Measurements from ENCODE around the gene PEF1.
A peak's percentile ranks its signal among the peaks of the same experiment; 100 is the strongest.

Gene PEF1

DNA sequence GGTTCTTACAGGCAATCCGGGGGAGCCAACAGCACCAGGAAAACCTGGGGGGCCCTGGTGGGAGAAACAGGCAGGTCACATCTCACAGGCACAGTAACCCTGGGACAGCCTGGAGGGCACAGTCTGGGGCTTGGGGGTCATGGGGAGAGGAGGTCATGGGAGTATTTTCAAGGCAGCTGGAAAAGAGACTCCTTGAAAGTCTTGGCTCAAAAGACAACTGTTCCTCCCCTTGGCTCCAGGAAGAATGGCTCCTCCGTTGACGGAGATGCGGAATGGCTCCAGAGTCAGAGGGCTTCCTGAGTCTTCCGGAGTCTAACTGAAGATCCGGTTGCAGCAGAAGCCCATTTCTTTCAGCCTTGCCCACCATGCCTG is 25.9 kb upstream of the PEF1 start:
- no peak for DNase-seq

DNA sequence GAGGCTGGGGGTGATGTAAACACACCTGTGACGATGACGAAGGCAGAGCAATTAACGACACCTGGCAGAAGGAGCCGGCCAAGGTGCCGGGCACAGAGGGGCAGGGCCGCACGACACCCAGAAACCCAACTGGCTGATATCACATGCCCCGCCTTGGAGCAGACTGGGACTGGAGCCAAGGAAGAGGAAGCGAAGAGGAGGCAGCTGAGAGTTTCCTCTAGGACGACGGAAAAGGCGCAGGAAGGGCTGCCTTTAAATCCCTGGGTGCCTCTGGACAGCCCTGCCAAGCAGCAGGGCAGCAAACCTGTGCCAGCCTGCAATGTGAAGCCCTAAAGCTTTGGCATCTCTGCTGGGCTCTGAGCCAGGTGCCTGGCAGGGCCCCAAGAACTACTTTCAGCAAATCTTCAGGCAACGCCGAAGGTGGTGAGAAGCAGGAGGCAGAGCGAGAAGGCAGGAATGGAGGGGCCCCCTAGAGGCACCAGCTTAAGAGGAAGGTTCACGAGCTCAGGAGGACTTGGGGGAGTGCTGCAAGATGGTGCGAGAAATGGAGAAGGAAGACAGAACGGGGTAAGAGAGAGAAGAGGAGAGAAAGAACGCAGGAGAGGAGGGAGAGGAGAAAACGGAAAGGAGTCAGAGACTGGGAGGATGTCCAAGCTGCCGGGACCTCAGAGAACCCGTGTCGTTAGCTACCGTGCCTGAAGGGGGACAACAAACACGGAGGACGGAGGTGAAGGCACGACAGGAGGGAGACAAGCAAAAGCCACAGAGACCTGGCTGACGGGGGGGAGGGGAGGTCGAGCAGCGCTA is 25.3 kb upstream of the PEF1 start:
- peak; percentile 97 for DNase-seq

DNA sequence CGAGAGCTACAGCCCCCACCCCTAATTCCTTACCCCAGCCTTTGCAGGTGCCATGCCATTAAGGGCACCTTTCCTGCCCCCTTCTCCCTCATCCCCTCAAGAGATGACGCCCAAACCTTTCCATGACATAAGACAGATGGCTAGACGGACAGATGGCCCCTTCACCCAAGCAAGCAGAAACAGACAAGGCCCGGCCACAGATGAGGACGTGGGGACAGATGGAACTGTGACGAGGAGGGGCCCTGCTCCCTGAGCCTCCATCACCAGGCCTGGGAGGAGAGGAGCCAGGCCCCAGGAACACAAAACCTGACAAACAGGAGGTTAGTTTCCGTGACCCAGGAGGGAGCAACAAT is 24.7 kb upstream of the PEF1 start:
- DNase-seq: no peak

DNA sequence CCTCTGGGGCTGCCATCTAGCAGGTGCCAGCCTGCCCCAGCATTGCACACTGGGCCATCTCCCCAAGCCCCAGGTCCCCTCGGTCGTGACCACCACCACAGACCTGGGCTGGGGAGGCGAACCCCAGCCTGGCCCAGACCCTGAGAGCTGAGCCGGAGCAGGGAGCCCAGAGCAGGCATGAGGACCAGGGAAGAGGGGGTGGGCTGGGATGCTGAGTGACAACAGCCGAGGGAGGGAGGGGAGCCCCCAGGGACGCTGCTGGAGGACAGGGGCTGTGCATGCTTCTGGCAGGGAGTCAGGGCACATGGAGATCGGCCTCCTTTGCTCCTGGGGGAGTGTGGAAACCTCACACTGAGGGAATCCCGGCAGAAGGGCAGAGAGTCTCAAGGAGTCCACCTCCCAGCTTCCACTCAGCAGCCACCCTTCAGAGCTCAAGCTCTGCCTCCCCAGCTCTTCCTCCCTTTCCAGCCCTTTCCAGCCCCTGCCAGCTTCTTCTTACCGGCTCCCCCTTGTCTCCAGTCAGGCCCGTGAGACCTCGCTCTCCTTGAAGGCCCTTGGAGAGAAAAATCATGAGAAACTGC is 23.7 kb upstream of the PEF1 start:
- DNase-seq: no peak

DNA sequence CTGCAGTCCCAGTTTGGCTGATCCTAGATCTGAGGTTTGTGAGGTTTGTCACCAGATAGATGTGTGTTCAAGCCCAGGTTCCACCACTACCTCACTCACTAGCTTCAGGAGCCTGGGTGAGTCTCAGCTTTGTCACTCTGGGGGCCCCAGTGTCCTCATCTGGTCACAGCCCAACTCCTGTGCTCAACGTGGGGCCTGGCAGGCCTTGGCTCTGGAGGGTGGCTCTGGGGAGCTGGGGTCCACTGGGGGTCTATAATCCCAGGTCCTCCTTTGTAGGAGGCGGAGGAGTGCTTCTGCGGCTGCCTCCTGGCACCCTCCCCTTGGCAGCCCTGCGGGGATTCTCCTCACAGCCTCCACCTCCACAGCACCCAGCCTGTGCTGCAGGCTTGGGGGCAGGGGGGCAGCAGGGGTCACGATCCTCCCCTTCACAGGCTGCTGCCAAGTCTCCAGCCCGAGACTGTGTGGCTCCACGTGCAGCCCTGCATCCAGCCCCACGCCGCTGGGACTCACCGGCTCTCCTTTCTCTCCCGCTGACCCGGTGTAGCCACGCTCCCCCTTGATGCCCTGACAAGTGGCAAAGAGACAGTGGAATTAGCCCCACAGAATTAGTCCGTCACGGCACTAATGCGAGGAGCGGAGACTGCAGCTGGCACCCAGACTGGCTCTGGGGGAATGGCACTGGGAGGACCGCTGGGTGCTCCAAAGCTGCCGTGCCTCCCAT is 22.5 kb upstream of the PEF1 start:
- DNase-seq: no peak

DNA sequence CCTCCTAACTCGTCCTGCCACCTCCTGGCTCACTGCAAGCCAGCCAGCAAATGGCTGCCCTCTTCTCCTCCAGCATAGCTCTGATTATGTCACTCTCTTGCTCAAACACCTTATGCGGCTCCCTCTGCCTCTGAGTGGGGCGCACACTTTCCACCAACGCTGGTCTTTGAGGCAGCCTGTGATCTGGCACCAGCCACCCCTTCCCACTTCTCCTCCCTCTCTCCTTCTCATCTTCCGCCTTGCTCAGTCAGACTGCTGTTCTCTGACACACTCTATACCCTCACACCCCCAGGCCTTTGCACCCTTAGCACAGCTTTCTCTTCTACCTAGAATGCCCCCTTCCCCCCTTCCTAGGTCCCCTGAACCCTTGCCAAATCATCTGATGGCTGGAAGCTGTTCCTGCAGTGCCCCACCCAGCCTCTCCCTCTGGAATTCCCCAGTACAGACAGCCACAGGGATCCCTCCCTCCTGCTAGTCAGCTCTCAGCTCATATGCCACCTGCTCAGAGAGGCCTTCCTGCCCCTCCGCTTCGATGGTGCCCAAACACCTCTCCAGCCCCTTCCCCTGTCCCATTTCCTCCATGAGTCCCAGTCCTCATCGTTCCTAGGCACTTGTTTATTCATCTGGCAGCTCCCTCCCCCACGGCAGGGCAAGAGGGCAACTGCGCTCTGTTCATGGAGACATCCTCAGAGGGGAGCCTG is 21.7 kb upstream of the PEF1 start:
- no peak for DNase-seq

DNA sequence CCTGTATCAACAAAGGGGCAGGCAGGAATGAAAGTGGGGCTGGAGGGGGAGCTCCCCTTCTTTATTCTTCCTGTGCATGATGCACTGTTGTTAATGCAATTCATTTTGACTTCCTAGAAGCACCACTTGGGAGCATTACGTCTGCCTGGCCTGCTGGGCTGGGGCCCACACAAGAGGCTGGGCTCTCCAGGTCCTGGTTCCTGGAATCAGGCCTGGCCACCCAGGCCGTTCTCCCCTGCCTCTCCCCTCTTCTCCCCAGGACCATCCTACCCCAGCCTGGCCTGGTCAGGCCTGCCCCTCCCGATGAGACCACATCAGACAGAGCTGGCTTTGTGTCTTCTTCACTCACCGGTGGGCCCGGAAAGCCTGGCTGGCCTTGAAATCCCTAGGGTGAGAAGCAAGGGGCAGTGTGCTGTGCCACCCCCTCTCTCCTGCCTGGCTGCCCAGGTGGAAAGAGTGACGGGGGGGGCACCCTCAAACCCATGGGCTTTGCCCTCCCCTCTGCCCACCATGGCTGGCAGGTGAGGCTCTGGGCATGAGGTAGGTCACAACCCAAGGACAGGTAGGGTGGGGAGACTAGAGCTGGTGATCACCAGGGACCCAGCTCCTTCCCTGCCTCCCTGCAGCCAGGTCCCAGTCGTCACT is 20.7 kb upstream of the PEF1 start:
- DNase-seq: no peak

DNA sequence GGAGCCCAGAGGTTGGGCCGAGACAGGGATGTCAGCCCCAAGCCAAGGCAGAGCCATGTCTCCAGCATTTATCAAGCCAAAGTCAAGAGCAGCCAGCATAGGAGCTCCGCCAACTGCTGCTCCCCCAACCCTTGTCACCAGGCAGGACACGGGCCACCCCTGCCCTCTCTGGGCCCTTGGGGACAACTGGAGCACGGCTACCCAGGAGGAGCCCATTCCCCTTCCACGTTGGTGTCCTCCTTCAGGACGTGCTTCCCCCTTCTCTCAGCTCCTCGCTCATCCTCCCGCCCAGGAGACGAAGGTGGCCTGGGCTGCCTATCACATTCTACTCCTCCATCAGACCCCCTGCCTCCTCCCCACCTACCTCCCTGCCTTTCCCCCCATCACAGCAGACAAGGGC is 19.9 kb upstream of the PEF1 start:
- DNase-seq: no peak

DNA sequence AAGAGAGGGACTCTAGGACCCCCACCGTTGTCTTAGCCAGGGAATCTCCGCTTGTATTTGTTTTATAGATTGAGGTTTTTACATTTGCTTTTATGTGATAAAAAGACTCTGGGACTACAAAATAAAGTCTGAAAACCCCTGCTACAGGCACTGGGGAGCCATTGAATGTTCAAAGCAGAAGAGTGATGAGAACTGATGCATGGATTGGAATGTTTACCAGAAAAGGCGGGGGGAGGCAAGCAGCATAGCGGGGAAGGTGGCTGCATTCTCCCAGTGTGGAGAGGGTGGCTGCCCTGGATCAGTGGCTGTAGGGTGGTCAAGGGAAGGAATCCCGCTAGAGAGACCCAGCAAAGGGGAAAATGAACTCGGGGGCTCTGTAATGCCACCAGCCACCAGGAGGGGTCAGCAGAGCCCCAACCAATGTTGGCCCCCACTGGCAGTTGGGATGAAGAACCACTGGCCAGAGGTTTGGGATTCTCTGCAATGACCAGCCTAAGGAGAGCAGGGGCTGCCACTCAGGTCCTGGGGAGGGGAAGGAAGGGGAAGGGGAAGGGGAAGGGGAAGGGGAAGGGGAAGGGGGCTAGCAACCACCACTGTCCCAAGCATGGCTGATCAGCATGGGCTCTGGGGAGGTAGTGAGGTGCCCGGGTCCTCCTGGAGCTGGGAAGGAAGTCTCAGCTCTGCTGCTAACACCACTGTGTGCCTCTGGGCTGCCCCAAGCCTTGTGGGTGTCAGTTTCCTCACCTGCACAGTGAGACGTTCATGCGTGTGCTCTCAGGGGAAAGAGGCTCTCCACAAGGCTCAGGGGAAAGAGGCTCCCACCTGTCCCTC is 19.2 kb upstream of the PEF1 start:
- peak; percentile 50 for DNase-seq

DNA sequence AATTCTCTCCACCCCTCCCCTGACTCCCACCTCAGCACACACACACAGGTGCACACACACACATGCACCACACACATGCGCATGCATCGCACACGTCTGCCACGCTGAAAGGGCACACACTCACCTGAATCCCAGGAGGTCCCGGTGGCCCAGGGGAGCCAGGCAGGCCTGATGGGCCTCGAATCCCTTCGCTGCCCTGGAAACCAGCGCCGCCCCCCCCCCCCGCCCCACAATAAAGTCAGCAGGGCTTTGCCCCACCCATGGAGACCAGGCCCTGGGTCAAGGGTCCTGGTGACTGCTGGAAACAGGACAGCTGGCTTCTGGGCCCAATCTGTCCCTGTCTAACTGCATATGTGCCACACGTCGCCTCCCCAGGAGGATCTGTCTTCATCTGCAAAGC is 17.8 kb upstream of the PEF1 start:
- no peak for DNase-seq

DNA sequence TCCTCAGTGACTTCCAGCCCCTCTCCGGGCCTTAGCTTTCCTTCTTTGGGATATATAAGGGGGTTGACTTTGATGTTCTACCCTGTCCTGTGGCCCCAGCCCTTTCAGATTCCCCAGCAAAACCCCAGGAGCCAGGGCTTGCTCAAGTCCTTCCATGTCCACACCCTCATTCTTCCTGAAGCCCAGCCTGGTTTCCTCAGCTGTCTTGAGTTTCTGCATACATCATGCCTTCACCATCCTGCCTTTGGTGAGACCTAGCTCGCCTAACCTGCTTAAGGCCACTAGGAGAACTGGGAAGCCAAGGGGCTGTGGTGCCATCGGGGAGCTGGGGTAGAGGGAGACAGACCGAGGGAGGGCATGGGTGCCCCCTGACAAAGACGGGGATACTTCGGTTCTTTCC is 17.2 kb upstream of the PEF1 start:
- DNase-seq: no peak

DNA sequence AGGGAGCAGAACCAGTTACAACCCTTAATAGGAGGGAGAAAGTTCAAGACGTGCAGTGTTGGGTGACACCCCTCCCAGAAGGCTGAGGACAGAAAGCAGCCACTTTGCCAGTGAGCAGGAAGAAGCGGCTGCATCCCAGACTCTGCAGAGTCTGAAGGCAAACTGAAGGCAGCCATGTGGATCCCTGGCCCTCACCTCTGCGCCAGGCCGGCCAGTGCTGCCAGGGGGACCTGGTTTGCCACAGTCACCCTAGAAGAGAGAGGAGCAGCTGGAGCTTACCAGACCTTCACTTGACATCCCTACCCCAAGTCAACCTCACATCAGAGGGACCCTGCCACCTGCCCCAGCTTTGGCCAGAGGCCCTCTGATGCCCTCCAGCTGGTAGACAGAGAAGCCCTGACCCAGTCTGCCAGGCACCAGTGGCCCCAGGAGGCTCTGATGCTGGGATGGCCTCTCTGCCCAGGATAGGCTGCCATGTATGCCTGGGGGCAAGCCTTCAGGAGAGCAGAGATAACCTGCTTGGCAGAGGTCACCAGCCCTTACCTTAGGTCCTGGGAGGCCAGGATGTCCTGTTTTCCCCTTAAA is 16.3 kb upstream of the PEF1 start:
- DNase-seq: no peak

DNA sequence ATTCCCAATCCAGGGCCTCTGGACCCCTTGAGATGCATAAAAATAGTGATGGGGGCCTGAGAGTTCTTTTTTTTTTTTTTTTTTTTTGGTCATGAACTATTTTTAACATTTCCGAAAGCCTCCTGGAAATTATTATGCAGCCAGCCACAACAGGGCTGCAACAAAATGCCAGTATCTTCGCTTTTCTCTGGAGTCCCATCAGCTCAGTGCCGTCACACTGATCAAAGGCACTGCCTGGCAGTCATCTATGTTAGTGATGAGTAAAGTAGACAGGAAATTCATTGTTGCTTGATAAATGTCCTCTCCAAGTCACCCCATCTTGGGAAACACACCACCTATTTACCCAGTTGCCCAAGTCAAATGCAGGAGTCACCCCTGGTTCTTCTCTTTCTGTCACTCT is 15.2 kb upstream of the PEF1 start:
- no peak for DNase-seq

DNA sequence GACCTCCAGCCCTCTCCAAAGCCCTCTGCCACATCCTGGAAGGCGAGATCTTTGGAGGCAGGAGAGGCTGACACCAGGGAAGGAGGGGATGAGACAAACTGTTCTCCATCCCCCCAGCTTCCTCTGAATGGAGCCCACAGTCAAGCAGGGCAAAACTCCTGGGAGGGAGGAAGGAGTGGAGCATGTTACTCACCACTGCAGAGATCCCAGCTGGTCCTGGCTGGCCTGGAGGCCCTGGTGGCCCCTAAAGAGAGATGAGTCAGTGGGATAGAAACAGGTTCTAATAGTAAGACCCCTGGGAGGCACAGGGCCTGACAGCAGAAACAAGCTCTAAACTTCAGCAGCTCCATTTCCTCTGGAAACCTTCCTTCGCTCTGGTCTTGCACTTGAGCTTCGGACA is 14.0 kb upstream of the PEF1 start:
- no peak for DNase-seq

DNA sequence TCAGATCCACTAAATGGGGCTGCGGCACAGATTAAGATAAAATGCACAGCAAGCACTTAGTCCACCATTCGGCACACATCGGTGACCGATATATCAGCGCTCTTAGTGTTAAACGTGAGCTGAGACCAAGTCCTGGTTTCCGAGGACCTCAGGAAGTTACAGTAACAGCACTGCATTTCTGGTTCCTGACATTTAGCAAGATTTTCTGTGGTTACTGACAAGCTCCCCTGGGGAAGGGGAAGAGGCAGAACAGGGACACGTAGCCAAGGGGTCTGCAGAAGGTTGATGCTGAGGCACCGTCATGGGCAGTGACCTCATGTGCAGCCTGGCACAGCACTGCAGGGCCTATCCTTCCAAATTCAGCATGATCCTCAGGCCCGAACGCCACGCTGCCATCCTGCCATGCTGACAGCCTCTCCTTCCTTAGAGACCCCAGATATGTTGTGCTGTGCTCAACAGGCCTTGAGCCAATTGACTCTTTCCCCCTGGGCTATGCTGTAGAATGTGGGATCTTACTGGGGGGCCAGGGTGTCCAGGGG is 13.4 kb upstream of the PEF1 start:
- no peak for DNase-seq

DNA sequence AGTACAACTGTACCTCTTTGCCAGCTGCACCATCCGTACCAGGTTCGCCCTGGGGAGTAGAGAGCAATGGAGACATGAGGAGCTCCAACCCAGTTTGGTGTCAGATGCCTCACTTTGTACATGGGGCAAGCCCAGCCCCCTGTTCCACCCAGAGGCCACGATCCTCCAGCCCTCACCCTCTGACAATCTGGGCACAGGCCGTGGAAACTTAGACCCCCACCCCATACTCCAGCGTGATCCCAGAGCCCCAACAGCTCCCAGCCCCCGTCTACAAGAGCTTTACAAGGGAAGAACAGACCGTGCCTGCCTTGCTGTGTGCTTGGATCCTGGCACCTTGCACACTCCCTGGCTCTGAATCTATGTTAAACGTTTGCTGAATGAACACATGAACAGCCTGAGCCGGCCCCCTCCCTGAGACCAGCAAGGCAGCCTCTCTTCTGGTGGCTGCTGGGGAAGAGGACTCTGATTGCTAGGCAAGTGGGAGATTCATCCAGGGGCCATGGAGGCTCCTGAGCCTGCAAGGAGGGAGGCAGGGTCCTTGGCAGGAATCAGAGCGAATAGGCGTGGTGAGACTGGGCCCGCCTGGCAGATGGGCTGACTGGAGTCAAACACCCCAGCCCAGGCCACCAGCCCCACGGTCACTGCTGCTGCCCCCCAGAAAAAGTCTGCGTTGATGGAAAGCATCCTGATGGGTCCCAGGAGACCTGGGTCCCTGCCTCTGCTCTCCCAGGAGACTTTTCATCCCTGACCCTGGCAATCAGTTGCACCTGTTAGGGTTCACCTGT is 12.5 kb upstream of the PEF1 start:
- DNase-seq: no peak

DNA sequence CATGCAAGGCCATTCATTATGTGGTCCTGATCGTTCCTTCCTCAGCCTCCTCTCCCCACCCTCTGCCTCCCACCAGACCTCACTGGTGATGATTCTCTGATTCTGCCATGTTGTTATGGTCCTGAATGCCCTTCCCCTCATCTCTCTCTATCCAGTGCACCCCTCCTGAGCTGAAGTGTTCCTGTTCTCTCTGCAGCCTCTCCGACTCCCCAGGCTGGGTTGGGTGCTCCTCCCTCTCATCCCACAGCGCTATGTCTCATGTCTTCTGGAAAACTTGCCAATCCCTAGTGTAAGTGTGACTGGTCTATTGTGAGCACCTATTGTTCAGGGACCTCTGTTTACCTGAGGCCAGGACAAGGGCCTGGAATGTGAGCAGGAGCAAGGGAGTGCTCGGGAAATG is 11.1 kb upstream of the PEF1 start:
- no peak for DNase-seq

DNA sequence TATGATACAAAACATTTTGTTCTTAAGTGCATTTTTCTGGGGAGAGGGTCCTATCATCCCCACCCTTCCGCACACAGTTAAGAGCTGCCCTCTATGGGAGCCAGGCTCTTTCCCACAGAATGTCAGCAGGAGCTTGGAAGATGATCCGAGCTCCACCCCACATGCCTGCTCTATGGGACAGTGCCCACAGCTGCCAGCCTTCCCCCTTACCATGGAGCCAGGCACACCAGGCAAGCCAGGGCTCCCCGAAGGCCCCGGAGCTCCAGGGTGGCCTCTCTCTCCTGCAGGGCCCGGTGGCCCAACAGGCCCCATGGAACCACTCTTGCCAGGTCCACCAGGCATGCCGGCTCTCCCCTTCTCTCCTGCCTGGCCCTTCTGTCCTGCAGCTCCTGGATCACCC is 10.4 kb upstream of the PEF1 start:
- DNase-seq: no peak

DNA sequence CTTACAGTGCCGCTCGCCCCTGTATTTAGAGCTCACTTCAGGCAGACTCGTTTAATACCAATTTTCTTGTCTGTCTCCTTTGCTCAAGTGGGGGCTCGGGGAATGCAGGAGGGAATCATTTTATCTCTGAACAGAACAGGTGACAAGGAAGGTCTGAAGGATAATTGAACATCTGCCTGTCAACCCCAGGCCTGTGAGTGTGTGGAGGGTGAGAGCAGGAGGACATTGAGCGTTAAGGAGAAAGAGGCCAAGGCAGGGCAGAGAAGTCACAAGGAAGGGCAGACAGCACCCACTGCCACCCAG is 9.7 kb upstream of the PEF1 start:
- no peak for DNase-seq

DNA sequence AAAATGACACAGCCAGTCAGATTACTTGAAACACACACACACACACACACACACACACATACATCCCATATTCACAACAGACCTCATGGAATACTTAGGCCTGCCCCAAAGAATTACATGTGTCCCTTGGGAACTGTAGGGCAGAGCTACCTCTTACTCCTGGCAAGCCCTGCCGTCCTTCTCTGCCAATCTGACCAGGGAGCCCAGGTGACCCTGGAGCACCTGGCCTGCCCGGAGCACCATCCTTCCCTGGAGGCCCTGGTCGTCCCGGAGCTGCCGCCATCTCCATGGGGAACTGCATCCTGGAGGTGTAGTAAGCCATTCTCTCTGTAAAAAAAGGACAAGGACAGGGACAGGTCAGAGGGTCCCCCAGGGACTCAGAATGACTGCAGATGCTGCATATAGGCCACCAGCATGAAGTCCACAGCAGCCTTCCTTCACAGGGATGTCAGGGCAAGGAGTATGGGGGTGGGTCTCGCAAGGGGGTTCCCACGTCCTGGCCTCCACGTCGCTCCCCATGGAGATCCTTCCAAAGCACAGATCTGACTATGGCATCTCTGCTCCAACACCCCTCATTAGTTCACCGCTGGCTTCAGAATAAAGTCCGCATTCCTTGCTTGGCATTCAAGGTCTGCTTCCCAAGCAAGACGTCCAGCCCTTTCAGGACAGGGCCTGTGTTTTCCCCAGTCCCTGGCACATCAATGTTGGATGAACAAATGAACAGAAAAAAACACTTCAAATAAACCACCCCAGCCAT is 9.2 kb upstream of the PEF1 start:
- DNase-seq: no peak
